IMR-90 (cell line): ENCODE data around the gene CST4. TPM values are rescaled to one million over a fixed set of nuclear protein-coding genes. Genes with fewer than 3 reads are reported as not detected.

Experiments used
- ATAC-seq: fragments of 200-7000 bp; cut with Tn5 transposase; 2 replicates; pipeline ENCODE4 v1.9.1; 2020; ENCODE audit warnings: low read depth, mild to moderate bottlenecking, moderate library complexity
- BruUV-seq: library from RNA; stranded (reverse); fragments of 400-500 nt; replicated peaks from 2 replicates; lab custom pipeline; 2021; lab: Mats Ljungman, UMichigan
- CTCF ChIA-PET: fragments of 300-600 bp; formaldehyde crosslinking; extraction: SDS; loops from one replicate; lab custom pipeline; 2021; ENCODE audit warnings: antibody characterized with exemption; lab: Yijun Ruan, JAX
- POLR2A ChIA-PET: fragments of 300-600 bp; sonication (Branson Sonifier 250); formaldehyde crosslinking; loops from one replicate; lab custom pipeline; 2022; ENCODE audit warnings: antibody characterized with exemption; ENCODE audit not compliant: unreplicated experiment; lab: Charles Lee
- DNase-seq: peaks from one replicate; pipeline ENCODE4 v3.0.0; 2013
- H2AFZ ChIP-seq: replicated peaks from 2 replicates; pipeline ENCODE3; 2013; ENCODE audit warnings: low read length, mild to moderate bottlenecking; ENCODE audit not compliant: poor library complexity
- H2AK5ac ChIP-seq: 2 replicates; pipeline ENCODE4 v1.6.1; 2013; ENCODE audit warnings: low read depth, low read length, inconsistent platforms
- H2AK9ac ChIP-seq: replicated peaks from 2 replicates; pipeline ENCODE3; 2013; ENCODE audit warnings: mild to moderate bottlenecking, low read depth, low read length, moderate library complexity; ENCODE audit not compliant: poor library complexity
- H2BK120ac ChIP-seq: 2 replicates; pipeline ENCODE4 v1.6.1; 2013; ENCODE audit warnings: low read depth, low read length, inconsistent platforms
- H2BK15ac ChIP-seq: 3 replicates; pipeline ENCODE4 v1.6.1; 2013; ENCODE audit warnings: low read depth, low read length, inconsistent platforms
- H2BK20ac ChIP-seq: 2 replicates; pipeline ENCODE4 v1.6.1; 2013; ENCODE audit warnings: low read depth, mild to moderate bottlenecking, inconsistent platforms, low read length, moderate library complexity
- H2BK5ac ChIP-seq: 2 replicates; pipeline ENCODE4 v1.6.1; 2013; ENCODE audit warnings: mild to moderate bottlenecking, low read depth, low read length, inconsistent platforms; ENCODE audit not compliant: poor library complexity, severe bottlenecking
- H3K14ac ChIP-seq: replicated peaks from 2 replicates; pipeline ENCODE4 v1.6.1; 2013; ENCODE audit warnings: low read depth, low read length, inconsistent platforms
- H3K18ac ChIP-seq: 2 replicates; pipeline ENCODE4 v1.6.1; 2013; ENCODE audit warnings: low read depth, low read length, control low read depth
- H3K23ac ChIP-seq: 2 replicates; pipeline ENCODE4 v1.6.1; 2013; ENCODE audit warnings: low read depth, low read length, inconsistent platforms
- H3K27ac ChIP-seq: 2 replicates; pipeline ENCODE4 v1.5.1; 2013; ENCODE audit warnings: mild to moderate bottlenecking, control low read depth, low read length; ENCODE audit not compliant: insufficient read depth
- H3K27me3 ChIP-seq: 2 replicates; pipeline ENCODE4 v1.6.1; 2013; ENCODE audit warnings: low read length; ENCODE audit not compliant: control insufficient read depth, insufficient read depth
- H3K36me3 ChIP-seq: 2 replicates; pipeline ENCODE4 v1.6.1; 2013; ENCODE audit warnings: low read length, mixed read lengths; ENCODE audit not compliant: control insufficient read depth, insufficient read depth
- H3K4ac ChIP-seq: 2 replicates; pipeline ENCODE4 v1.6.1; 2013; ENCODE audit warnings: low read depth, low read length, inconsistent platforms
- H3K4me1 ChIP-seq: 2 replicates; pipeline ENCODE4 v1.6.1; 2013; ENCODE audit warnings: low read length, mixed read lengths; ENCODE audit not compliant: control insufficient read depth, insufficient read depth
- H3K4me2 ChIP-seq: 2 replicates; pipeline ENCODE4 v1.6.1; 2013; ENCODE audit warnings: low read depth, mild to moderate bottlenecking, control low read depth, low read length, moderate library complexity
- H3K4me3 ChIP-seq: 2 replicates; pipeline ENCODE4 v1.5.1; 2013; ENCODE audit warnings: low read depth, mild to moderate bottlenecking, control low read depth, low read length, moderate library complexity; ENCODE audit not compliant: insufficient read depth
- H3K56ac ChIP-seq: 2 replicates; pipeline ENCODE4 v1.6.1; 2013; ENCODE audit warnings: low read length, inconsistent platforms; ENCODE audit not compliant: insufficient read depth; ENCODE audit errors: extremely low read depth
- H3K79me1 ChIP-seq, 2 experiments: 2 replicates each; pipeline ENCODE4 v1.6.1; 2013; ENCODE audit warnings: low read length in 2 of 2, inconsistent platforms in 1 of 2, low read depth in 1 of 2
- H3K9ac ChIP-seq: 2 replicates; pipeline ENCODE4 v1.6.1; 2013; ENCODE audit warnings: low read depth, low read length, control low read depth
- H3K9me1 ChIP-seq: 2 replicates; pipeline ENCODE4 v1.6.1; 2013; ENCODE audit warnings: low read length, inconsistent platforms; ENCODE audit not compliant: insufficient read depth
- H3K9me3 ChIP-seq: 2 replicates; pipeline ENCODE4 v1.6.1; 2013; ENCODE audit warnings: low read length; ENCODE audit not compliant: control insufficient read depth, insufficient read depth
- H4K20me1 ChIP-seq: 2 replicates; pipeline ENCODE4 v1.6.1; 2013; ENCODE audit warnings: low read length, inconsistent platforms; ENCODE audit not compliant: insufficient read depth
- H4K5ac ChIP-seq: 2 replicates; pipeline ENCODE4 v1.6.1; 2013; ENCODE audit warnings: mild to moderate bottlenecking, low read depth, low read length, control low read depth
- H4K8ac ChIP-seq, 2 experiments: 2 replicates each; pipeline ENCODE4 v1.6.1; 2013; ENCODE audit warnings: low read depth in 2 of 2, low read length in 2 of 2, control low read depth in 1 of 2, inconsistent platforms in 1 of 2
- H4K91ac ChIP-seq: 2 replicates; pipeline ENCODE4 v1.6.1; 2013; ENCODE audit warnings: low read depth, low read length, inconsistent platforms; ENCODE audit not compliant: insufficient read depth
- CHD1 ChIP-seq: IDR thresholded peaks from 2 replicates; pipeline ENCODE4 v1.6.1; 2012; ENCODE audit warnings: low read depth, low read length, improper control_type of control experiment
- MAFK ChIP-seq: IDR thresholded peaks from 2 replicates; pipeline ENCODE4 v1.6.1; 2012; ENCODE audit warnings: low read depth, low read length, improper control_type of control experiment
- WGBS, 2 experiments: methylation state at CpG; one replicate each; pipeline versions ENCODE4 v1.1.5 to v1.1.7; 2013; ENCODE audit warnings: missing lambda C conversion rate in 2 of 2; ENCODE audit not compliant: insufficient read length in 1 of 2; ENCODE audit errors: extremely low coverage in 2 of 2; 5-methylcytosine and 5-hydroxymethylcytosine counted together
- dilution Hi-C: fragments of 300-500 bp; cut with HindIII; formaldehyde crosslinking; loops from one replicate; pipeline ENCODE4 v1.14.3; 2018; ENCODE audit warnings: low sequenced_read_pairs; ENCODE audit not compliant: unreplicated experiment
- in situ Hi-C: fragments of 300-500 bp; cut with MboI; formaldehyde crosslinking; loops from 3 replicates; pipeline ENCODE4 v1.14.3; 2019; ENCODE audit warnings: low sequenced_read_pairs, inconsistent platforms, mixed read lengths
- intact Hi-C: fragments of 100-400 bp; cut with micrococcal nuclease; formaldehyde crosslinking; loops from 2 replicates; pipeline ENCODE4 v1.10.0; 2022
- polyA plus RNA-seq, 3 experiments: library from polyadenylated mRNA; depleted of rRNA; stranded (reverse); fragments of >200 nt; gene quantifications; 2 replicates each; pipeline ENCODE4 v1.2.3, GENCODE V29; 2012; ENCODE audit warnings: low replicate concordance in 1 of 3
- total RNA-seq: library from RNA; depleted of rRNA; stranded (reverse); fragments of >200 nt; gene quantifications from 2 replicates; pipeline ENCODE4 v1.2.3, GENCODE V29; 2012

The CST4 gene
- total and polyA plus RNA-seq, 2 of the 4 experiments (the other 2 are of a cell fraction), result not detected

- Histone ChIP-seq H2AK5ac (no peak overlapping the region), H3K56ac (no peak overlapping the region), H3K9ac (no peak overlapping the region), H3K4ac (no peak overlapping the region), H3K27me3 (peaks cover 4% of the 10 kb centered on the region), H4K8ac (no peak overlapping the region), H4K20me1 (no peaks in the 10 kb centered on the region), H3K18ac (no peak overlapping the region), H3K36me3 (no peaks in the 10 kb centered on the region), H3K4me1 (peaks cover 5% of the 10 kb centered on the region), H3K9me1 (no peaks in the 10 kb centered on the region), H3K4me3 (no peak overlapping the region), H3K14ac (no peak overlapping the region), H2BK120ac (no peak overlapping the region), H3K23ac (no peak overlapping the region), H2BK15ac (no peak overlapping the region), H3K79me1 (no peaks in the 10 kb centered on the region), H4K91ac (no peak overlapping the region), H2AK9ac (no peak overlapping the region), H2BK5ac (no peak overlapping the region), H3K27ac (no peak overlapping the region), H2AFZ (no peak overlapping the region), H4K5ac (no peak overlapping the region), H3K9me3 (no peaks in the 10 kb centered on the region), H2BK20ac (no peak overlapping the region), H3K4me2 (no peak overlapping the region)
- 71% methylated on average over 4 of the region's 10 CpGs; no CpG with 5 or more reads in 1 of the 2 experiments for WGBS, 2 experiments
- dilution Hi-C loops, result no loop called here
- BruUV-seq, result no TSS peak
- POLR2A ChIA-PET, result interaction anchor here (0.6 kb wide), 1 partner anchor 203 kb away, joined by 5 read pairs; no protein-coding TSS in a partner anchor
- CTCF ChIA-PET, result no interaction called here
- no peak for ATAC-seq
- DNase-seq, result no peak
- in situ Hi-C loops, result no loop called here
- TF ChIP-seq MAFK (peak; percentile 65), CHD1 (no peak)
- intact Hi-C loops, result no loop called here
Observed at GRCh38 chr20:23656372-23656771, 32.5 kb downstream of the CST4 start.
